EL (cell line): ENCODE data around the gene HAGH.
"Not testable (repeated sequence)": the region's sequence is repeated elsewhere in the genome, so short reads cannot be mapped to it uniquely, and the experiment has no call there.

Experiments used
- DNase-seq: peaks from one replicate; pipeline ENCODE4 v3.0.0-alpha.2; 2016

HAGH gene

DNA sequence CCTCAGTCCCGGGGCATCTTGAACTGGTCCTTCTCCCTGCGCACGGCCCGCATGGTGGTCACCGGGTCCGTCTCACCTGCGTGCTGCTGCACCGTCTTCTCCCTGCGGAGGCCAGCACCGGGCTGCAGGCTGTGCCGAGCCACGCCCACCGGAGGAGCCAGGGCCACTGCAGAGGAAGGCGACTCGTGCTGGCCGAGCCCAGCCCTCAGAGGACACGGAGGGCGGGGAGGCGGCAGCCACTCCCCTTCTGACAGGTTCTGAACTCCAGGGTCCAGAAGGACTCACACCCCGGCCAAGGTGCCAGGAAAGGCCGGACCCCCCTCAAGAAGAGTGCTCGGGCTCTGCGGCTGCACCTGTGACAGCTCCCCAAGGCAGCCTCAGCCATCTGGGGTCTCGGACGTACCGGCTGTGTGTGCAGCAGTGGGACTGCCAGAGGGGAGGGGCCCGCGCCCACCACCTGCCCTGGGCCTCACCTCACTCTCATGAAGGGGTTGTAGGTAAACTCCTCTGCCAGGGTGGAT is 17.3 kb downstream of the HAGH start:
- DNase-seq, result no peak

DNA sequence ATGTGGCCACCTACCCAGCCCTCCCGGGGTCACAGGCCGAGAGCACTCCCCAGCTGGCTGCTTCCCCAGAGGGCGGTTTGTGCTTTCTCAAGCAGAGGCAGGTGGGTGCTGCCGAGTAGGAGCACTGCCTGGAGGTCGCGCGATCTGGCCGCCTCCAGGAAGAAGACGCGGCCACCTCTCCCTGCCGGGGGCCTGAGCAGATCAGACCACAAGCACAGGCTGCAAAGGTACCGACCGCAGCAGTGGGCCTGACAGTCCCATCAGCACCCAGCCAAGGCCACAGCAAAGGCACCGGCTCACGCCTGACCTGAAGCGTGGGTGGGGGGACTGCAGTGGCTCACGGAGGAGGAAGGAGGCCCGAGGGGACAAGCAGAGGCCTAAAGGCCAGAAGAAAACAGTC is 17.9 kb downstream of the HAGH start:
- DNase-seq, result no peak

DNA sequence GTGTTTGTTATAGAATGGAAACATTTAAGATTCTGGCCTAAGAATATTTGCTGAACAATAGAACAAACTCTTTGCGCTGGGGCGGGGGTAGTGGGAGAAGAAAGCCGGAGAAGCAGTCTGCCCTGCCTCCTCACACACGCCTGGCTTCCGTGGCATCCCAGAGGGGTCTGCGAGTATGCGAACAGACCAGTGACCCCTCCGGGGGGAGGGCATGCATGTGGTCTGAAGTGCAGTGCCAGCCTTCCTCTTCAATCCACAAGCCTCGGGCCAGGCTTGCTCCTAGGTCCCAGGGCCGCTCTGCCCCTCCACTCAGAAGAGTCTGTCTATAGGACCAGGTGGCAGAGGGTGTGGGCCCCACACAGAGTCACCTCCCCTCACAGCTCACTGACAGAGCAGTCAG is 19.0 kb downstream of the HAGH start:
- DNase-seq, result no peak

DNA sequence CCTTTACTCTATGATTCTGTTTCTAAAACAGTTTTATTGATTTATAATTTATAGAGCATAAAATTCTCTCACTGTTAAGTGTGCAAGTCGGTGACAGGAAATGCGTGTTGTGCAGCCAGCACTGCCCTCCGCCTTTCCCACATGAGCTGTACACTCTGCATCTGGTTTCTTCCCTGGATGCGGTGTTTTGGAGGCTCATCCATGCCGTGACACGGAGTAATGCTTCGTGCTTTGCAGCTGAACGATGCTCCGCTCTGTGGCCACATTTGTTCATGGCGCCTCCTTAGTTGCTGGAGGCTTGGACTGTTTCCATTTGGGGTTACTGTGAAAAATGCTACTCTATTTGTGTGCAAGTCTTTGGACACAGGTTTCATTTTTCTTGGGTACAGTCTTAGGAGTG is 25.9 kb downstream of the HAGH start:
- peak; percentile 8 for DNase-seq

DNA sequence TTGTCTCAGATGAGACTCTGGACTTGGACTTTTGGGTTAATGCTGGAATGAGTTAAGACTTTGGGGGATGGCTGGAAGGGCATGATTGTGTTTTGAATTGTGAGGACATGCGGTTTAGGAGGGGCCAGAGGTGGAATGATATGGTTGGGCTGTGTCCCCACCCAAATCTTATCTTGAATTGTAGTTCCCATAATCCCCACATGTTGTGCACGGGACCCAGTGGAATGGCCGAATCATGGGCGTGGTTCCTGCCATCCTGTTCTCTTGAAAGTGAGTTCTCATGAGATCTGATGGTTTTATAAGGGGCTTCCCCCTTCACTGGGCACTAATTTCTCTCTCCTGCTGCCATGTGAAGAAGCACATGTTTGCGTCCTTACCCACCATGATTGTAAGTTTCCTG is 27.4 kb downstream of the HAGH start:
- not testable (repeated sequence) for DNase-seq

DNA sequence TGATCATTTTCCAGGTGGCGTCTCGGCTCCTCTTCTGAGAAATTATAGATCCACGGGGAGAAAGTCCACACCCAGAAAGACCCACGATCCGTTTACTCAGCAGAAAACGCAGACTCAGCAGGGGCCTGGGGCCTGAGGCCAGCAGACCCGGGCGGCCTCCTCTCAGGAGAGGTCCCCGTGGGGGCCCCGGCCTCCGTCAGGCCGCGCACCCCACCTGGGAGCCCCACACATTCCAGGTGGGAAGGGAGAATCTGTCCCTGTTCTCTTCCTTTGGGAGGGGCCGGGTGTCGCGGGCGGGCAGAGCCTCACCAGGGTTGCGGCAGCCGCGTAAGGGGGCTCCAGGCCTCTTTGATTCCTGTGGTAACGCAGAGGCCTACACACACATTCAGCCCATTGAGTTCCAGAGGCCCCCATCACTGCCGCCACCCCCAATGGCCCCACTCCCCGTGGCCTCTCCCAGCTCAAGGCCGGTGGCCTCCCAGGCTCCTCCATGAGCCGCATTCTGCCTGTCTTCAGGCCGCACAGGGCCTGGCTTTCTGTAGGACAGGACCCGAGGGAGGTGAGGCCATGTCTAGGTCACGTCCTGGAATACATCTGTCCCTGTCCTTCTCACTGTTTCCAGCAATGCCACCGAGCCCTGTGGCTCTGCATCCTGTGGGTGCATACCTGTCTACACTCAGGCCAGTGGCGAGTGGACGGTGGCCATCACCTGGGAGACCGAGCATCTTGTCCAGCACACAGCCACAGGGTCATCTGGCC is 31.5 kb downstream of the HAGH start:
- DNase-seq, result no peak

DNA sequence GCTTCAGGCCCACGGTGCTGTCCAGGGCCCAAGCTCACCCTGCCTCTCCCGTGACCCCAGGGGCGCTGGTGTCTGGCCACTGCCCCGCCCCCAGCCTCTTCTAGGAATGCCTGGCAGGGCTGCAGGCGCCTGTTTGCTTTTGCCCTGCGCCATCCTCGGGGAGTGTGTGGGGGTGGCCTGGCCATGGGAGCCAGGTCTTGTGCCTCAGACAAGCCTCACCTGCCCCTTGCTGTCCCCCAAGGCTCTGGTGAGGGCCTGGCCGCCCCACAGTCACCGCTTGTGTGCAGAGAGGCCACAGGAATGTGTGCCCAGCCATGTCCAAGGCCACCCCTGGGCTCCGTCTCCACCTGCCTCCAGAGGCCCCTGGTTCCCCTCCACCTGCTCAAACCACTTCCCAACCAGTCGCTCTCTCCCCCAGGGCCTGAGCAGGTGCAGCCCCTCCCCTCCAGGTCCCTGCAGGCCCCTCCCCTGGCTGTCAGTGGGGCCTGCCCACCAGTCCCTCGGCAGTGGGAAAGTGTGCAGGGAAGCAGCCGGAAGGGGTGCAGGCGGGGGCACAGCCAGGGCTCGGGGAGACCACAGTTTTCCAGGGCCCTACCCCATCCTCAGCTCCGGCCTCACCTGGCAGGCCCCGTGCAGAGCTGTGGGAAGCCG is 32.3 kb downstream of the HAGH start:
- no peak for DNase-seq

DNA sequence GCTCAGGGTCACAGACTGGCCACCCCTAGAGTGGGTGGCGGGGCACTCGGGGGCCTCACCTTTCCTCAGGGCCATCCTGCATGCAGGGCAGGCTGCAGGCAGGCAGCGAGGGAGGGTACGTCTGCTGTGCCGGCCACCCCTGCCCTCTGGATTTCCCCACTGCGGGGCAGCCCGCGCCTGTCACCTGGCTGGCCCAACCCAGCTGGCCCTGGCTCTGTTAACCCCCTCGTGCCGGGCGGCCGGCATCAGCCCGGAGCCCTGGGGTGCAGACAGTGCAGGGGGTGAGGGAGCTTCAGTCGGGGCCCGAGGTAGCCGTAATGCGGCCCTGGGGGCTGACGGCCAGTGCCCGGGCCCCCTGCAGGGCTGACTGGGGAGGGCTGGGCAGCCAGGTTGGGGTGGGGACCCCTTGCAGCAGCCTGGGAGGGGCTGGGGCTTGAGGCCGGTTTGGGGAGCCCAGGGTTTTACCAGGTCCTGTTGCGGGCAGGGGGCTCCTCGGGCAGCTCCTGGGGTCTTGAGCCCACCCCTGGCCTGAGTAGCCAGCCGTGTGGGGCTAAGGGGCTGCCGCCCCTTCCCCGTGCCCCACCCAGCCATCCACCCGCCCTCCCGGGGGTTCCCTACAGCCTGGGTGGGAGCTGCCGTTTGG is 32.9 kb downstream of the HAGH start, which contains the start of gene IGFALS:
Gene IGFALS, minus strand, starts transcription at position 128 of the 643 bp plus-strand sequence. Its CDS starts 53 bp downstream, at position 75.
- DNase-seq, result no peak

DNA sequence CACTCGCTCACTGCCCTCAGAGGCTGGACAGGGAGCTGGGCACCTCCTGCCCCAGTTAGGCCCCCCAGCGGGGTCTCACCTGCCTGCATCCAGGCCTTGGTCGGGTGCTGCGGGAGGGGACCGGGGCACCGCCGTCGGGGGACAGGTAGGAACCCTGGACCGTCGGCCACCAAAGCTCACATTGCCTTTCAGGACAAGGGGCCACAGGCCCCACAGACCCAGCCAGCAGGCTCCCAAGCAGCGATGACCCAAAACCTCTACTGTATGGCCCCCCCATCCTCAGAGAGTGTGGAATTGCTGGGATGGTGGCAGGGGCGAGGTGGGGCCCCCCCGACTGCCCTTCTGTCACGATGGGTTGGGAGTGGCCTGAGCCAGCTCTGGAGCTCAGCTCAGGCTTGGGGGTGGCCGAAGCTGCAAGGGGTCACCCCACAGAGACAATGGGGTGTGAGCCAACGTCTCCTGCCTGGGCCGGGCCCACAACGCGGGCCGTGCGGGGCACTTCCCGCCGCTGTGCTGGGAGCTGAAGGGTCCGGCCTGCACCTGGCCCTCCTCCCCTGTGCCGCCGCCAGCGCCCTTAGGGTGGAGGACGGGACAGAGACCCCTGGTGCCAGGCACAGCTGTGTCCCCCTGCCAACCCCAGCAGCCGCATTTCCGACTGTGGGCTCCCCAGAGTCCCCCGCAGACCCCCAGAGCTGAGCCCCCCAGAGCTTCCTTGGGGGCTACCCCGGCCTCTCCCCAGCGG is 33.6 kb downstream of the HAGH start:
- DNase-seq, result no peak

DNA sequence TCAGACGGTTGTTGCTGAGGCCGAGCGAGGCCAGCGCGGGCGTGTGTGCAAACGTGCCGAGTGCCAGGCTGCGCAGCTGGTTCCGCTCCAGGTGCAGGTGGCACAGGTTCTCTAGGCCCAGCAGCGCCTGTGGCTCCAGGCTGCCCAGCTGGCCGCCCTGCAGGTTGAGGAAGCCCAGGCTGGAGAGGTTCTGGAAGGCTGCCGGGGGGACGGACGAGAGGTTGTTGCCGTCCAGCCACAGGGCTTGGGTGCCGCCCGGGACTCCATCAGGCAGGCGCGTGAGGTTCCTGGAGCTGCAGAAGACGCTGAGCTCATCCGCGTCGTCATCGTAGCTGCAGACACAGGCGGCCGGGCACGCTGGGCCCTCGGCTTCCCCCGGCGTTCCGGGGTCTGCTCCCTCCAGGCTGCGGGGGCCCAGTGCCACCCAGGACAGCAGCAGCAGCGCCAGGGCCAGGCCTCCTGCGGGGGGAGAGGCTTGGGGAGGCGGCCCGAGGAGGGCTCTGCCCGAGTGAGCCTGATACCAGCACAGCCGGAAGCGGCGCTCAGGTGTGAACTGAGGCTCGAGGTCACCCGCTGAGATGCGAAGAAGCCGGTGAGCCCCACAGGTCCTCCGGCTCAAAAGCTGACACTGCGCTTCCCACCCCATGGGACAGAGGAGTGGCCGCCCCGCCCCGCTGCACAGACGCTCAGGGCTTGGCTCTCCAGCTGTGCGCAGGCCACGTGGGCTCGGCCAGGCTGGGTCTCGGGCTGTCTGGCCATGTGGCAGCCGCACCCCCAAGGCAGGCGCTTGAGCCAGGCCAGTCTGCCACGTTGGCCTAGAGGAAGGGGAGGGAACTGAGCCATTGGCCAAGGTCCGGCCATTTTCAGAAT is 34.4 kb downstream of the HAGH start:
- DNase-seq, result no peak

DNA sequence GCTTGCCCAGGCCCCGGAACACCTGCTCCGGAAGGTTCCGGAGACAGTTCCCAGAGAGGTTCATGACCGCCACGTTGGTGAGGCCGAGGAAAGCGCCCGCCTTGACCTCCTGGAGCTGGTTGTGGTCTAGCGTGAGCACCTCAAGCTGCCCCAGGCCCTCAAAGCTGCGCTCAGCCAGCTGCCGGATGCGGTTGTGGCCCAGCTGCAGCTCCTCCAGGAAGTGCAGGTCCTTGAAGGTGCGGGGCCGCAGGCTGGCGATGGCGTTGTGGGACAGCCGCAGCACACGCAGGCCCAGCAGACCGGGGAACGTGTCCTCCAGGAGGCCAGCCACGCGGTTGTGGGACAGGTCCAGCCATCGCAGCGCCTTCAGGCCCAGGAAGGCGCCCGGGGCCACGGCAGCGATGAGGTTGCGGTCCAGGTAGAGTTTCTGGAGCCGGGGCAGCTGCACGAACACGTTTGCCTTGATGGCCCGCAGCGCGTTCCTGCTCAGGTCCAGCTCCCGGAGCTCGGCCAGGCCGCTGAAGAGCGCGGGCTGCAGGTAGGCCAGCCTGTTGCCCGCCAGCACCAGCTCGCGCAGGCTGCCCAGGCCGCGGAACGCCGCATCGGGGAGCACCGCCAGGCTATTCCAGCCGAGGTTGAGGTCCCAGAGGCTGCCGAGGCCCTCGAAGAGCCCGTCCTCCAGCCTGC is 35.2 kb downstream of the HAGH start:
- no peak for DNase-seq

DNA sequence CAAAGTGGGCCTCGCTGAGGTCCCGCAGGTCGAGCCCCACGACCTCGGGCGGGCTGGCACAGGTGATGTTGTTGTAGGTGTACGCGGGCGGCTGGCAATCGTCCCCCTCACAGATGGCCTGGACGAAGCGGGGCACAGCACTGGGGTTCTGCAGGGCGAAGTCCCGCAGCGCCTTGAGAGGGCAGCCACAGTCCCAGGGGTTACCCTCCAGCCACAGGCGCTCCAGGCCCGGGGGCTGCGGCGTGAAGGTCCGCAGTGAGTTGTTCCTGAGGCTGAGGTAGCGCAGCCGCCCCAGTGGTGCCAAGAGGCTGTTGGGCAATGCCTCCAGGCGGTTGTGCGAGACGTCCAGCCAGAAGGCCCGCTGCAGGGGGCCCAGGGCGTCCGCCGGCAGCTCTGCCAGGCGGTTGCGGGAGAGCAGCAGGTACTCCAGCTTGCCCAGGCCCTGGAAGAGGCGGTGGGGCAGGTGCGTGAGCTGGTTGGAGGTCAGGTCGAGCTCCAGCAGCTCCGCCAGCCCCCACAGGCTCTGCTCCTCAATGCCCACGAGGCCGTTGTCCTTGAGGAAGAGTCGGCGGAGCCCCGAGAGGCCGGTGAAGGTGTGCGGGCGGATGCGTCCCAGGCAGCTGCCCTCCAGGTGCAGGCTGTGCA is 35.9 kb downstream of the HAGH start:
- DNase-seq, result no peak

DNA sequence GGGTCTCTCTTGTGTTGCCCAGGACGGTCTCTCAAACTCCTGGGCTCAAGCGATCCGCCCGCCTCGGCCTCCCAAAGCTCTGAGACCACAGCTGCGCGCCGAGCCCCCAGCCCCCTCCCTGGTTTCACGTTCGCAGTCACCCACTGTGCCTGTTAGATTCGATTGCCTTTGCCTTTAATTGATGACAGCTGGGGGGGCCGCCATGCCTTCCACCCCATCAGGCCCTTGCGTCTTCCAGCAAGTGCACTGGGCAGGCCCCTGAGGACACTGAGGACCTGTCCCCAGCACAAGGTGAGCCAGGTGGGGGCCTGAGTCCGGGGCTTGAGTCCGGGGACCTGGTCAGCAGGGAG is 36.4 kb downstream of the HAGH start:
- no peak for DNase-seq

DNA sequence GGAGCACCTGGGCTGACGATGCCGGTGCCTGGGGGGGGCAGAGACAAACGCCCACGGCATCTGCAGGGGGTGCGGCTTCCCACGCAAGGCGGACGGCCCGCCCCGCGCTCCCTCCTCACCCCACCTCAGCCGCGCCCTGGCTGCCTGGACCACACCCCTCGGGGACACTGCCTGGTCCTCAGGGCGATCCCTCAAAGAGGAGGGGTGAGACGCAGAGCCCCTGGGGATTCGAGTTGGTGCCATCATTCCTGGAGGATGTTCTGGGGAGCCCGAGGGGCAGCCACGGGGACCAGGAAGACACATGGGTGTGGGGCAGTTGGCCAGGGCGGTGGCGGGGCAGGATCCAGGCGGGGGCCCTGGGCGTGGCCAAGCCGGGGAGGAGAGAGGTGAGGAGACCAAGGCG is 37.0 kb downstream of the HAGH start:
- no peak for DNase-seq

DNA sequence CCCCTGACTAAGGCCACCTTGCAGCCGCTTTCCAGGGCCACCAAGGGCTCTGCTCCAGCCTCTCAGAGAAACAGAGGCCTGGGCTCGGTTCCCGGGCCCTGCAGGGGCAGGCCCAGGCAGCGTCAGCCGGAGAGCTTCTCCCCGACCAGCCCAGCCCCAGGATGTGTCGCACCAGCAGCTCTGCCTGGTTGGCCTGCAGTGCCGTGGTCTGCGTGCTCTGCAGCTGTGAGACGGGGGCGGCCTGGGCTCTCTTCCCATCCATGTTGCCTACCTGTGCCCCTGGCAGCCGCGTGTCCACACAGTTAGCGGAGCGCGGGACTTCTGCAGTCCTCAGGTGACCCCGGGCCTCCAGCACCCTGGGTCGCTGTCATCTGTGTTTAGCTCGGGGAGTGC is 37.9 kb downstream of the HAGH start:
- no peak for DNase-seq

DNA sequence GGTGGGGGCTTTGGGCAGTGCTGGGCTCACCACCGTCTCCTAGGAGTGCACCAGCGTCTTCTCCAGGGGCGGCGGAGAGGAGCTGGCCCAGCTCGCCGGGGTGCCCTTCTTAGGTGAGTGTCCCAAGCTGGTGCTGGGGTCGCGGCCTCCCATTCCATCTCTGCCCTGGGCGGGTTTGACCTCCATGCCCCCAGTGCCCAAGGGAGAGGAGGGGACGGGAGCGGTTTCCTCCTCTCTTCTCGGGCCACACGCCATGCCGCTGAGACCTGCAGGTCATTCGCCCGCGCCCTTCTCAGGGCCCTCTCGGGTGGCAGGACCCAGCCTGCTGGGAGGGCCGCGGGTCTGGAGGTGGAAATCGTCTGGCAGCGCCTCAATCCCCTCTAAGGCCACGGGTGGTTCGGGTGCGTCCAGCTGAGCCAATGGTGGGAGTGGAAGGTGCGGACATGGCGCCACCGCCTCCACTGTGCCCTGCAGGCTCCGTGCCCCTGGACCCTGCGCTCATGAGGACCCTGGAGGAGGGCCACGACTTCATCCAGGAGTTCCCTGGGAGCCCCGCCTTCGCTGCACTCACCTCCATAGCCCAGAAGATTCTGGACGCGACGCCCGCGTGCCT is 38.4 kb downstream of the HAGH start:
- DNase-seq, result no peak

DNA sequence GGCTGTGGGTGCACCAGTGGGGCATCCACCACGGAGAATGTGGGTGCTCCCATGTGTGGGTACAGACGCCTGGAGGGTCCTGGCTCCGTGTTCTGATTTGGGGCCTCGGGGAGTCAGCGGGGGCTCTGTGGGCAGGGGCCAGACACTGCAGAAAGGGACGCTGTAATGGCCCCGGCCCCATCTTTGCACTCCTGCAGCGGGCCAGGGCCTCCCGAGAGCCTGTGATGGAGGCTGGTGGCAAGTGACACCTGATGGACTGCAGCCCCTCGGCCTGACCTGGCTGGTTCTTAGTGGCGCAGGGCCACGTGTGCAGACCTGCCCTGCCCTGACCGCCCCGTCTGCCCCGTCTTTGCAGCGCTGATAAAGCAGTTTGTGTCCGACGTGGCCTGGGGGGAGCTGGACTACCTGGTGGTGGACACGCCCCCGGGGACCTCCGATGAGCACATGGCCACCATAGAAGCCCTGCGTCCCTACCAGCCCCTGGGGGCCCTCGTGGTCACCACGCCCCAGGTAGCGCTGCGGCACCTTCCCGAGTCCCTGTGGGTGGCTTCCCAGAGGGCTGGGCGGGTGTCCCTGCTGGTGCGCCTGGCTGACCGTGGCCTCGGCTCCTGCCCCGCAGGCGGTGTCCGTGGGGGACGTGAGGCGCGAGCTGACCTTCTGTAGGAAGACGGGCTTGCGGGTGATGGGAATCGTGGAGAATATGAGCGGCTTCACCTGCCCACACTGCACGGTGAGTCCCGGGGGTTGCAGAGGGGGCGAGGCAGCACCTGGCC is 39.1 kb downstream of the HAGH start:
- DNase-seq, result no peak

DNA sequence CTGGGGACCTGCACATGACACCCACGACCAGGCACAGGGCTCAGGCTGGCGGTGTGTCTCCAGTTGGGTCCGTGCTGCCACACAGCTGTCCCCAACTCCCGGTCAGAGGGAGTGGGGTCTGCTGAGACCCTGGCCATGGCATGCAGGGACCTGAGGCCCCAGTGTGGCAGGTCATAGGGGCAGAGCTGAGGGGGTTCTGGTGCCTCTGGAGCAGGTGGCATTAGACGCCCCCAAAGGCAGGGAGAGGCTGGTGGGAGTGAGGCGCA is 39.6 kb downstream of the HAGH start:
- DNase-seq, result no peak

DNA sequence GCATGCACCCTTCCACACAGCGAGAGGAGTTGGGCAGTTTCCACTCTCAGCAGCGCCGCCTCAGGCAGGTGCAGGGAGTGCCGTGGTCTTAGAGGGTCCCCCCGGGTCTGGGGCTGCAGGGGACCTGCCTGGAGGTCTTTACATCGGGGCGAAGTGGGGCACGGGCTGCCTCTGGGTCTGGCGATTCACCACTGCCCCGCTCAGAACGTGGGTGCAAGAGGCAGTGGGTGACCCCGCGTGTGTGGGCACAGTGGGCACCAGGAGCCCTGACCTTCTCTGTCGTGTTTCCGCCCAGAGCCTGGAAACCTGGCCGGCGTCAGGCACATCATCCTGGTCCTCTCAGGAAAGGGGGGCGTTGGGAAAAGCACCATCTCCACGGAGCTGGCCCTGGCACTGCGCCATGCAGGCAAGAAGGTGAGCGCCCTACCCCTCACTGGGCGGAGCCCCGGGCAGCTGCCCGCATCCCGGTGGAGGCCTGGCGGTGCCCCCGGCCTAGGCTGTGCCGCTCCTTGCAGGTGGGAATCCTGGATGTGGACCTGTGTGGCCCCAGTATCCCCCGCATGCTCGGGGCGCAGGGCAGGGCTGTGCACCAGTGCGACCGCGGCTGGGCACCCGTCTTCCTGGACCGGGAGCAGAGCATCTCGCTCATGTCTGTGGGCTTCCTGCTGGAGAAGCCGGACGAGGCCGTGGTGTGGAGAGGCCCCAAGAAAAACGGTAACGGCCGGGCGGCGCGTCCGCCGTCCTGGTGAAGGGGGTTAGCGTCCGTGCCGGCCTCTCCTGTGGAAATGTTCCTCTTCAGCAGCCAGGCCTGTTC is 40.2 kb downstream of the HAGH start:
- no peak for DNase-seq
